ENCODE measurements around the gene C2orf80.
"Not testable (repeated sequence)": the region's sequence is repeated elsewhere in the genome, so short reads cannot be mapped to it uniquely, and the experiment has no call there.

The C2orf80 gene

GRCh38 chr2:208189810-208190503 is at the start of gene C2orf80:
TSS of gene C2orf80 (minus strand) at chr2:208190030. CDS start at chr2:208186986, 3,044 bp downstream.
- no peak for DNase-seq

DNA sequence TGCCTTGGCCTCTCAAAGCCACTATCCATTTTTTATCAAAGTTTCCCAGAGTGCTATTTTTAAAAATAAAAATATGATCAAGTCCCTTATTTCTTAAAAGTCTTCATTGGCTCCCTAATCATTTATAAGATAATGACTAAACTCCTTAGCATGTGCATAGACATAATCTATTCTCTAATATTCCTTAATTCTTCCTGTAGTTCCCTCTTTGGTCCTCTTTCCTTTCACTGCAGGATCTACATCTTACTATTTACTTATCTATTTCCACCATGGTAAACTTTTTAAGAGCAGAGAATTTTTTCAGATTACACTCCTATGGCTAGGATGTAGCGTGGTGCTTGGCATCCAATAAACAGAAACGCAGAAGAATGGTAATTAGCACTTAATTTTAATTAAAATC is 46.0 kb upstream of the C2orf80 start:
- DNase-seq = no peak

DNA sequence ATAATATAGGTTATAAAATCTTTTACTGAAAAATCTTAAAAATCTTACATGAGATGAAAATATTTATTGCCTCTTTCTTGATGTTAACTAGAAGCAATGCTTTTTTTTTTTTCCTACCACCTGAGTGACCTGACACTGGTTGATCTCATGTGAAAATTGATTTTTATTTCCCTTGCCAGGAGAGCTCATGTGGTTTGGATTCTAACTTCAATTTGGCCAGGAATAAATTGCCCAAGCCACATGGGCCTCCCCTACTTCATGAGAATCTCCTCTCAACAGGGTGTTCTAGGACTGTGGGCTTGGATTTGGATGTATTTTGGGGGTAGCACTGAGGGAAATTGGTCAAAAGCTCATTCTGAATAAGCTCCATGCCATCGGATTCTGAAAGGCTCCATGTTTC is 45.0 kb upstream of the C2orf80 start:
- no peak for DNase-seq

GRCh38 chr2:208228476-208228875 is 38.6 kb upstream of the C2orf80 start:
- no peak for DNase-seq

DNA sequence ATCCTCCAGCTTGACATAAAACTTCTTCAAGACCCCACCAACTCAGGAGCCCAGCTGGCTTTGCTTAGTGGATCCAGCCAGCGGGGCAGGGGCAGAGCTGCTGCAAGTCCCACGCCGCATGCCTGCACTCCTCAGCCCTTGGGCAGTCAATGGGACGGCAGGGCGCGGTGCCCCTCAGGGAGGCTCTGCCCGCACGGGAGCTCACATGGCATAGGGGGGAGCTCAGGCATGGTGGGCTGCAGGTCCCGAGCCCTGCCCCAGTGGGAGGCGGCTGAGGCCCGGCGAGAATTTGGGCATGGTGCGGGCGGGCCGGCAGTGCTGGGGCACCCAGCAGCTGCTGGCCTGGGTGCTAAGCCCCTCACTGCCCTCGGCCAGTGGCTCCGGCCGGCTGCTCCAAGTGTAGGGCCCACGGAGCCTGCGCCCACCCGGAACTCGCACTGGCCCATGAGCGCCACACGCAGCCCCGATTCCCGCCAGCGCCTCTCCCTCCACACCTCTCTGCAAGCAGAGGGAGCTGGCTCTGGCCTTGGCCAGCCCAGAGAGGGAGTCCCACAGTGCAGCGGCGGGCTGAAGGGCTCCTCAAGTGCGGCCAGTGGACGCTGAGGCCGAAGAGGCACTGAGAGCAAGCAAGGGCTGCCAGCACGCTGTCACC is 37.9 kb upstream of the C2orf80 start:
- DNase-seq = no peak

- DNase-seq = no peak
These were observed 35.0 kb upstream of the C2orf80 start for GRCh38 chr2:208224802-208225201.

DNA sequence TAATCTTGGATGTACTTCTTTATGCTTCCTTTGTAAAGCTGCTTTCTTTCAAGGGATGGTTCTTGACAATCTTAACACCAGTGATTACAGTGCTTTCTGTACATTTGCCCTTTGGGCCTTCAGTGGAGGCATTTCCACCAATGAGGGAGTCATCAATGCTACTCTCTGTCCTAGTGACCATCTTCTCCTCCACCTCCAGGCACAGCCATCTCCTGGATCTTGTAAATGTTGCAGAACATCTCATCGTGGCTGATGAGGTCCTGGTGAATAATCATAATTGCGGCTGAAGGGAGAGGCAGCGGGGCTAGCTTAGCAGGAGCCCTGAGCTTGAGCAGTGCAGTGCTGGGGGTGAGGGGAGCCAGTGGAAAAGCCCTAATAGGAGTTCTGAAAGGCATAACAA is 32.5 kb upstream of the C2orf80 start:
- DNase-seq = no peak

DNA sequence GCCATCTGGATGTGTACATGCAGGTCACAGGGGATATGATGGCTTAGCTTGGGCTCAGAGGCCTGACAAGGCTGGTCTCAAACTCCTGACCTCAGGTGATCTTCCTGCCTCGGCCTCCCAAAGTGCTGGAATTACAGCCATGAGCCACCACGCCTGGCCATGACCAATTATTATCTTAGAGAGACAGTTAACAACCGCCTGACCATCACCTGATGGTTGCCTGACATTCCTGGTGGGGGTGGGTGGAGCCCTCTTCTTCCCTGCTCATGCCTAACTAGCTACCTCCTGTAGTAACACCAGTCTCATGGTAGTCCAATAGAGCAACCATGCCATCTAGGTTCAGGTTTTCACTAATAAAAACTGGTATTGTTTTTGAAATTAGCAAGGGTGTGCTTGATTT is 32.0 kb upstream of the C2orf80 start:
- DNase-seq = not testable (repeated sequence)

DNA sequence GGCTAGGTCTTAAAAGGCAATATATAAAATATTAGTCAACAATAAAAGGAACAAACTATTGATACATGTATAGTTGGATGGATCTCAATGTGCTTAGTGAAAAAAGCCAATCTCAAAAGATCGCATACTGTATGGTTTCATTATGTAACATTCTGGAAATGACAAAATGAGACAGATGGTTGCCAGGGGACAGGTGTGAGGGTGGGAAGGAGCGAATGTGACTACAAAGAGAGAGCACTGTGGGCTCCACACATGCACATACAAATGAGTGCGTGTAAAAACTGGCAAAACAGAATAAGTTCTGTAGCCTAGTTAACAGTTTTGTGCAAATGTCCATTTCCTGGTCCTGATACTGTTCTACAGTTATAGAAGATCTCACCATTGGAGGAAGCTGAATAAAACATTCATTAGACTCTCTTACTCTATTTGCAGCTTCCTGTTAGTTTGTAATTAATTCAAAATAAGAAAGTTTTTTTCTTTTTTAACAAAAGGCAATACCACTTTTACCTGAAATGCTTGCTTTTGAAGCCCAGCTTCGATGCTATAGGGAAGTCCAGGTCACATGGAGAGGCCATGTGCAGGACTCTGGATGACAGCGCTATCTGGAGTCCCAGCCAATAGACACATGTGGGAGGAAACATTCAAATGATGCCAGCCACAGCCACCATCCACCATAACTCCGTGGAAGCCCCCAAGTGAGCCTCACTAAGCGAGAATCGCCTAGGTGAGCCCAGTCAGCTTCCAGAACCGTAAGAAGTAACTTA is 21.0 kb upstream of the C2orf80 start:
- no peak for DNase-seq

GRCh38 chr2:208208335-208209085 is 18.7 kb upstream of the C2orf80 start:
- DNase-seq = no peak

- DNase-seq = no peak
These were observed 17.9 kb upstream of the C2orf80 start for GRCh38 chr2:208207769-208208168.

DNA sequence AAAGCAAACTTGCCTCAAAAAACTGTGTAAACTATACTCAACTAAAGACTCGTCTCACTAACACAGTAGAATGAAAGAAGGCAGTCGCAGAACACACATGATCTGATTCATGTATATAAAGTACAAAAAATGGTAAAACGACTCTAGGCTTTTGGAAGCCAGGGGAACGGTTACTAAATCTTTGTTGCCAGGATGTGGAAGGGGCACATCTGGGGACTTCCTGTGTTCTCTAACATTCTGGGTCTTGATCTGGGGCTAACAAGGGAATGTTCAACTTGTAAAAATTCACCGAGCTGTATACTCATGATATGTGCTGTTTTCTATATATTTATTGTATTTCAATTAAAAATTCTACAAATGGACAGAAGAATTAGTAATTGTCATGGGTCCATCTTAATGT is 14.3 kb upstream of the C2orf80 start:
- no peak for DNase-seq

GRCh38 chr2:208195531-208195930 is 5.7 kb upstream of the C2orf80 start:
- DNase-seq = no peak

- no peak for DNase-seq
These were observed 2.9 kb upstream of the C2orf80 start for GRCh38 chr2:208192611-208193236.

GRCh38 chr2:208189069-208189809 is 591 bp downstream of the C2orf80 start:
- DNase-seq = no peak

DNA sequence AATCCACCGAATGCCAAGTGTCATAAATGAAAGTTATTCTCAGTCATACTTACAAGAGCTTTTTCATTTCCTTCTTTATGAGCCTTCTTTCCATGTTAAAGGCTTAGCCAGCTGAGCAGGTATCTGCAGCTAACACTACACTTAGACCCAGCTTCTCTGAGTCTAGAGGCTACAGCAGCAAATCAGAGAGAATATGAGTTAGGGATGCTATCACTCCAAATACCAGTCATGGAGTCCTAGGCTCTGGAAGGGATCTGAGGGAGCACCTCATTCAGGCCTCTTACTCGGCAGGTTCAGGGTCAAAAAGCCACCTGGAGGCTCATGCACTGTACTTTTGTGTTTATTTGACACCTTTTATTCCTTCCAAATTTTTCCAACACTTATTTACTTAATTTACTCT is 2.9 kb downstream of the C2orf80 start:
- DNase-seq = no peak

DNA sequence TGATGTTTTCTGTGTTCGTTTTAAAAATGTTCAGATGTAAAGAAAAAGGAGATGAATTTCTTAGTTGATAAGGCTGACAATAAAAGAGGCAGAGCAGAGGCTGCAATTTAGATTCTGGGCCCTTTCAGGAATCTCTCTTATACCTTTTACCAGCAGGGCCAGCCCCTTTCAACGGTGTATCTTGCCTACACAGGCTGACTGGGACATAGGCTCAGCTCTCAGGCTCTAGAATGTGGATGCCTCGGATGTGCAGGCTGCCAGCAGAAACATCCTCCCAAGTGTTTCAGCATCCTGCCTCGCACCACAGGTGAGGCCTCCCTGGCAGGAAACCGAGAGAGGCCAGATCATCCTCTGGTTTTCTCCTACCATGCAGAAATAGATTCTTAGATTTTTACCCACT is 3.4 kb downstream of the C2orf80 start:
- DNase-seq = no peak

DNA sequence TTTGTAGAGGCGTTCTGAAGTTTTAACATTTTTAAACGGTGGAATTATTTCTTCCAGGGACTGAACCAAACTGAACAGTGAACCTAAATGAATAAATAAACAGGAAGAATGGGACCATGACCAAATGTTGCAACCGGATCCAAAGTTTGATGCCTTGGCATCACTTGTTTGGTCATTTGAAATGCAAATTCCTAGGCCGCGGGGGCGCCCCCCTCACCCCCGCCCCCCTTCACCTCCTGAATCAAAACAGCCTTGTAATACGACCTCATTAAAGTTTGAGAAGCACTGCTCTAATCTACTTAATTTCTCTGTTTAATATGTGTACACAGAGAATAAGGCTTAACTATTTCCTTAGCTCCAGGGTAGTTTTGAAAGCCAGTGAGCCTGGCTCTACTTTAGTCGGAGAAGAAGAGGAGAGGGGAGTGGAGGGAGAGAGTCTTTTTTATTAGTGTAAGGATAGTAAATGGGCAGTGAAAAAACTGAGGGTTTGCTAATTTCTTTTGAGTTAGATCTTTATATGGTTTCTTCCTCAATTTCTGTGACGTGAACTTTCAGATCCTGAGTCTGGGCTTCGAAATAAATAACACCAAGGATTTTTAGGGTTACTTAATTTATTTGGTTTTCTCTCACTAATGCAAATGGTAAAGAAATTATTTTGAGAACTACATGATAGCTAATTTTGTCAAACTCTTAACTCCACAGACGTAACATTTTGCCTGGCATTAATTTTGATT is 5.7 kb downstream of the C2orf80 start:
- DNase-seq = no peak

- no peak for DNase-seq
These were observed 6.3 kb downstream of the C2orf80 start for GRCh38 chr2:208183526-208183925.

- no peak for DNase-seq
These were observed 7.0 kb downstream of the C2orf80 start for GRCh38 chr2:208182835-208183234.

GRCh38 chr2:208179028-208179609 is 10.7 kb downstream of the C2orf80 start:
- DNase-seq = no peak
